Measurements from ENCODE around the gene SON. TPM values are rescaled to one million over a fixed set of nuclear protein-coding genes. Genes with fewer than 3 reads are reported as not detected.

The SON gene
- total RNA-seq, 6 experiments from 2014 or later, result 86.7 to 212 (median 113) TPM

DNA sequence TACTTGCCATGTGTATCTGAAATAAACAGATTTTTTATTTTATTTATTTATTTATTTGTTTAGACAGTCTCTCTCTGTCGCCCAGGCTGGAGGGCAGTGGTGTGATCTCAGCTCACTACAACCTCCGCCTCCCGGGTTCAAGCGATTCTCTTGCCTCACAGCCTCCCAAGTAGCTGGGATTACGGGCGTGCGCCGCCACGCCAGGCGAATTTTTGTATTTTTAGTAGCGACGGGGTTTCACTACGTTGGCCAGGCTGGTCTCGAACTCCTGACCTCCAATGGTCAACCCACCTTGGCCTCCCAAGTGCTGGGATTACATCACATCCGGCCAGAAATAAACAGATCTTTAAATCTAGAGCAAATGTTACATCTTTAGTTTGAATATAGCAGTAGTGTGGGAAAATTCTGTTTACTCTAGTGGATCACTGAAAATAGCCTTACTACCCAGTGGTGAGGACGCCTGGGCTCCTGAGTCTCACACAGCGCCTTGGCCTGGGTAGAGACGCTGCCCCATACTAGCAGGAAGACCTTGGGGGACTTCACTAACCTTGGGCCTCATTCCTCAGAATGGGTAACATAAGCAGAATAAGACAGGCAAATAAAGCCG is 1.6 kb upstream of the SON start:
- intact Hi-C loops (cut with DNase I), result no loop called here
- Histone ChIP-seq H3K27ac (peak overlapping the region; percentile 95 to 98 (median 95)), H3K4me3 (peak overlapping the region; percentile 68 to 86 (median 75)), H3K4me1 (peaks cover 0 to 27% (median 11%) of the 10 kb centered on the region in 4 donors), H3K9me3 (no peaks in the 10 kb centered on the region), H3K36me3 (peaks cover 0 to 25% (median 5%) of the 10 kb centered on the region in 4 donors), H3K27me3 (no peaks in the 10 kb centered on the region)
- no peak for TF ChIP-seq POLR2A (IDR thresholded peaks at IDR 0.05)
- TF ChIP-seq, protein P1, sequence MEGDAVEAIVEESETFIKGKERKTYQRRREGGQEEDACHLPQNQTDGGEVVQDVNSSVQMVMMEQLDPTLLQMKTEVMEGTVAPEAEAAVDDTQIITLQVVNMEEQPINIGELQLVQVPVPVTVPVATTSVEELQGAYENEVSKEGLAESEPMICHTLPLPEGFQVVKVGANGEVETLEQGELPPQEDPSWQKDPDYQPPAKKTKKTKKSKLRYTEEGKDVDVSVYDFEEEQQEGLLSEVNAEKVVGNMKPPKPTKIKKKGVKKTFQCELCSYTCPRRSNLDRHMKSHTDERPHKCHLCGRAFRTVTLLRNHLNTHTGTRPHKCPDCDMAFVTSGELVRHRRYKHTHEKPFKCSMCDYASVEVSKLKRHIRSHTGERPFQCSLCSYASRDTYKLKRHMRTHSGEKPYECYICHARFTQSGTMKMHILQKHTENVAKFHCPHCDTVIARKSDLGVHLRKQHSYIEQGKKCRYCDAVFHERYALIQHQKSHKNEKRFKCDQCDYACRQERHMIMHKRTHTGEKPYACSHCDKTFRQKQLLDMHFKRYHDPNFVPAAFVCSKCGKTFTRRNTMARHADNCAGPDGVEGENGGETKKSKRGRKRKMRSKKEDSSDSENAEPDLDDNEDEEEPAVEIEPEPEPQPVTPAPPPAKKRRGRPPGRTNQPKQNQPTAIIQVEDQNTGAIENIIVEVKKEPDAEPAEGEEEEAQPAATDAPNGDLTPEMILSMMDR (IDR thresholded peaks at IDR 0.05), result no peak
- DNase-seq, result no peak
- 25% methylated on average over 19 of the region's 19 CpGs for WGBS (ENCODE audit: insufficient coverage, low coverage, low lambda C conversion rate, missing lambda C conversion rate)
- no peak for ATAC-seq

DNA sequence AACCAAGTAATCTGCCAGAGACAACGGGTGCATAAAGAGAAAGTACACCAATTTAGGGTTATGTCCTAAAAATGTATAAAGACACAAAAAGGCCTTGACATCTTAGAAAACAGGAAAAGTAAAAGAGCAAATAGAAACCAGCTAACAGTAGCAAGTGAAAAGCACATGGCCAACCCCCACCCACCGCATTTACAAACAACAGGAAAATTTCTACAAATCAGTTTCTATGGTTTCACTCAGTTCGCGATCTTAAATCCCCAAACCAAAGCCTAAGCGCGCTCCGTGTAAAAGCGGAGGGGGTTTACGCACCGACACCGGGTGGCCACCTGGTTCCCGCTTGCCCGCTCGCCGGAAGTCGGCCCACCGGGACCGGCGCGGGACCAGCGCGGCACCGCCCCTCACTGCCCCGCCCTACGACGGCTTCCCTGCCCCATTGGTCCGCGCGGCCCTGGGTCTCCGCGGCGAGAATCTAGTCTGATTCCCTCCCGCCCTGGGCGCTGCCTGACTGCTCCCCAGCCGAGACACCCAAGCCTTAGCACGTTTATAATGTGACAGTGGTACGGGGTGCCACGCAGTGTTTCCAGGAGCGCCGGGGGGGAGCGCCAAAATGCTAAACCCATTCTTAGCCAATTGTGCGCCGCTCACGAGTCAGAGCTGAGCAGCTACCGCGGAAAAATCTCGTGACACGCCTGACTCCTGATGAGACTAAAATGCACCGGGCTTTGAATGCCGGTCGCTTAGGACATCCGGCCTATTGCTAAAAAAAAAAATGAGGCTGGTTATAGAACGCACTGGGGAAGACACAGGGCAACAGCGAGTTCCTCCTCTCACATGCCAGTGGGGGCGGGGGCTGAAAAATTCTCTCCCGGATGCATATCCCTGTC is 840 bp upstream of the SON start, which contains the start of gene GART:
TSS of gene GART (minus strand) at position 362 of the 884 bp plus-strand sequence. CDS start 2,802 bp downstream, outside the sequence.
- peak; percentile 86 to 89 (median 89) for DNase-seq
- Histone ChIP-seq H3K27me3 (no peaks in the 10 kb centered on the region), H3K4me1 (peaks cover 0 to 27% (median 11%) of the 10 kb centered on the region in 4 donors), H3K36me3 (peaks cover 0 to 26% (median 8%) of the 10 kb centered on the region in 4 donors), H3K27ac (peak within 1 kb of the TSS; percentile 95 to 98 (median 95)), H3K4me3 (peak within 1 kb of the TSS; percentile 68 to 86 (median 75)), H3K9me3 (no peaks in the 10 kb centered on the region)
- peak; percentile 76 to 85 (median 80) for ATAC-seq
- intact Hi-C loops (cut with DNase I), result no loop called here
- TF ChIP-seq, protein P1 (IDR thresholded peaks at IDR 0.05), result no peak
- peak; percentile 57 for TF ChIP-seq POLR2A (IDR thresholded peaks at IDR 0.05)
- WGBS (ENCODE audit: insufficient coverage, low coverage, low lambda C conversion rate, missing lambda C conversion rate), result 0% methylated on average over 11 of the region's 56 CpGs

DNA sequence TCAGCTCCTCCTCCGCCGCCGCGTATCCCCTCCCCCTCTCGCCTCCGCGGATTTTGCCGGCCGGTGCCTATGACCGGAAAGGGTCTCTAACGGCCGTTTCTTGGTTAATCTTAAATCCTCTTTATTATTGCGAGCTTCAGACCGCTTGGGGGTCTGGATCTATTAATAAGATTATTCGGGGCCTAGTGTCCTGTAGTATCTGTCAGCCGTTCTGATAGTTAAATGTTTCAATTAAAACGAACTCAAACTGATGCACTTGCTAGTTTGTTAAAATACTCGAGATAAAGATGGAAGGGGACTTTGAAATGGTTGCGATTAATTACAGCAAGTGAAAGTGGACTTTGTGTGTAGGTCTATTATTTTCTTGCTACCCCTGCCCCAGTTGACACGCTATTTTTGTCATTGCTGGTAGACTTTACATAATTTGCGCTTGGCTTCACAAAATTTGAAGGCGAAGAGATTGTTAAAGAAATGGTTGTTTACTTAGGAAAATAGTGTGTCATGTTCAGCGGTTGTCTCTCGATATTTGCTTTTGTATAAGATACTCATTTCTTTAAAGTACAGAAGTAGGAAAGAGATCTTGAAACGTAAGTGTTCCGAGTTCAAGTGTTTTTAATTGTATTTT is 779 bp downstream of the SON start:
- no peaks in the 10 kb centered on the region for H3K9me3 ChIP-seq
- ATAC-seq (peak; percentile 37 to 52 (median 44)), DNase-seq (peak; percentile 78 to 80 (median 80))
- H3K27me3 ChIP-seq, result no peaks in the 10 kb centered on the region
- peak overlapping the region; percentile 68 to 86 (median 75) for H3K4me3 ChIP-seq
- peak overlapping the region; percentile 84 to 95 (median 95) for H3K27ac ChIP-seq
- peaks cover 0 to 30% (median 11%) of the 10 kb centered on the region in 4 donors for H3K36me3 ChIP-seq
- peaks cover 0 to 27% (median 11%) of the 10 kb centered on the region in 4 donors for H3K4me1 ChIP-seq
- intact Hi-C loops (cut with DNase I), result no loop called here
- TF ChIP-seq POLR2A (IDR thresholded peaks at IDR 0.05), result no peak
- TF ChIP-seq, protein P1 (IDR thresholded peaks at IDR 0.05), result no peak
- WGBS (ENCODE audit: insufficient coverage, low coverage, low lambda C conversion rate, missing lambda C conversion rate), result 1% methylated on average over 26 of the region's 26 CpGs

DNA sequence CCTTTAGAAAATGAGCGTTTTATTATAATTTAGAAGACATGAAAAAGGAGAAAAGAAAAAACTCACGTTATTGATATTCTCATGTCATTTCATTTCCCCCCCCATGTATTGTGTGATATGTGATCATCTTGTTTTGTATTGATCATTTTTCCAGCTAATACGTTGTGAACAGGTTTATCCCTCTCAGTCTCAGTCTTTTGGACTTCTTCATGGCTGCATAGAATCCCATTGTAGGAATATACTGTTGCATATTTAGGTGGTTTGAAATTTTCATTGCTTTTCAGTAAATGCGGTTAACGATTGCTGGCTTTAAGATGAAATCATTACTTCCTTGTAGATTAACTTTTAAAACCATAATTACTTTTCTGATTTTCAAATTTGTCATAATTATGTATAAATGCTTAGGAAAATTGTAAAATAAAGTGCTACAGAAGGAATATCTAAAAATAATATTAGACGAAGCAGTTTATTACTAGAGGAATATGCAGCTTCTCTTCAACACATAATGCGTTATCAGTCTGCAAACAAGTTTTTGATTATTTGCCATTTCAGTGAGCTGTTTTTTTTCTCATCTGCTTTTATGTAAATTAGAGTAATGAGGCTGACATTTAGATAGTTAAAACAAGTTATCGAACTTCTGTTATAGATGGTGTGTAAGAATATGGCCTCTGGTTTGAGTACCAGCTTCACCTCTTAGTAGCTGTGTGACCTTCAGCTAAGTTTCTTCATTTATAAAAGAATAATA is 1.8 kb downstream of the SON start:
- intact Hi-C loops (cut with DNase I), result no loop called here
- H3K27ac ChIP-seq, result peak overlapping the region in 2 of 3 donors; percentile 95

More for the DNA sequence above, 1.8 kb downstream of the SON start:
- TF ChIP-seq POLR2A (IDR thresholded peaks at IDR 0.05), result no peak
- TF ChIP-seq, protein P1 (IDR thresholded peaks at IDR 0.05), result no peak
- 3% methylated on average over 8 of the region's 8 CpGs for WGBS (ENCODE audit: insufficient coverage, low coverage, low lambda C conversion rate, missing lambda C conversion rate)
- Histone ChIP-seq H3K36me3 (peaks cover 0 to 35% (median 17%) of the 10 kb centered on the region in 4 donors), H3K4me1 (peaks cover 0 to 27% (median 11%) of the 10 kb centered on the region in 4 donors), H3K9me3 (no peaks in the 10 kb centered on the region), H3K27me3 (no peaks in the 10 kb centered on the region), H3K4me3 (peak overlapping the region; percentile 68 to 86 (median 75))
- DNase-seq, result no peak
- no peak for ATAC-seq

All from right lobe of liver (tissue), 6 donors.